HEK293T (cell line): ENCODE results near the gene FAM76B.

Experiments
- CTCF ChIA-PET: fragments of 350-600 bp; formaldehyde crosslinking; extraction: SDS; loops from one replicate; lab custom pipeline; 2021; ENCODE audit warnings: antibody characterized with exemption, inconsistent platforms; lab: Yijun Ruan, JAX
- POLR2A ChIA-PET: fragments of 350-600 bp; formaldehyde crosslinking; extraction: SDS; loops from one replicate; lab custom pipeline; 2020; ENCODE audit warnings: antibody characterized with exemption, inconsistent platforms; lab: Yijun Ruan, JAX
- DNase-seq: peaks from one replicate; pipeline ENCODE4 v3.0.0; 2012; ENCODE audit warnings: mixed read lengths; ENCODE audit errors: extremely low spot score
- BHLHE40 ChIP-seq: fragments of 450-650 bp; IDR thresholded peaks from 2 replicates; pipeline ENCODE4 v1.6.1; 2016; ENCODE audit warnings: mild to moderate bottlenecking, moderate library complexity, borderline replicate concordance
- CTBP1 ChIP-seq: fragments of 450-650 bp; IDR thresholded peaks from 2 replicates; pipeline ENCODE4 v1.6.1; 2016; ENCODE audit warnings: borderline replicate concordance
- ELF4 ChIP-seq: fragments of 450-650 bp; IDR thresholded peaks from 2 replicates; pipeline ENCODE4 v1.6.1; 2017; ENCODE audit warnings: antibody characterized with exemption
- FOXK2 ChIP-seq: fragments of 450-650 bp; IDR thresholded peaks from 2 replicates; pipeline ENCODE4 v1.6.1; 2016; ENCODE audit warnings: mild to moderate bottlenecking
- HDGF ChIP-seq: fragments of 450-650 bp; IDR thresholded peaks from 2 replicates; pipeline ENCODE4 v1.6.1; 2017; ENCODE audit warnings: antibody characterized with exemption, borderline replicate concordance
- L3MBTL2 ChIP-seq: fragments of 450-650 bp; conservative IDR thresholded peaks from 2 replicates; pipeline ENCODE4 v1.6.1; 2016; ENCODE audit warnings: mild to moderate bottlenecking
- LEF1 ChIP-seq: fragments of 450-650 bp; IDR thresholded peaks from 2 replicates; pipeline ENCODE4 v1.6.1; 2017; ENCODE audit warnings: mild to moderate bottlenecking, borderline replicate concordance
- NFRKB ChIP-seq: fragments of 450-650 bp; IDR thresholded peaks from 2 replicates; pipeline ENCODE4 v1.6.1; 2016; ENCODE audit warnings: mild to moderate bottlenecking, moderate library complexity
- SP1 ChIP-seq: fragments of 450-650 bp; IDR thresholded peaks from 2 replicates; pipeline ENCODE4 v1.6.1; 2017
- SUZ12 ChIP-seq: fragments of 450-650 bp; IDR thresholded peaks from 2 replicates; pipeline ENCODE4 v1.6.1; 2016; ENCODE audit warnings: mild to moderate bottlenecking
- TARDBP ChIP-seq: fragments of 450-650 bp; IDR thresholded peaks from 2 replicates; pipeline ENCODE4 v1.6.1; 2016
- ZNF384 ChIP-seq: fragments of 450-650 bp; IDR thresholded peaks from 2 replicates; pipeline ENCODE4 v1.6.1; 2016

Gene FAM76B

DNA sequence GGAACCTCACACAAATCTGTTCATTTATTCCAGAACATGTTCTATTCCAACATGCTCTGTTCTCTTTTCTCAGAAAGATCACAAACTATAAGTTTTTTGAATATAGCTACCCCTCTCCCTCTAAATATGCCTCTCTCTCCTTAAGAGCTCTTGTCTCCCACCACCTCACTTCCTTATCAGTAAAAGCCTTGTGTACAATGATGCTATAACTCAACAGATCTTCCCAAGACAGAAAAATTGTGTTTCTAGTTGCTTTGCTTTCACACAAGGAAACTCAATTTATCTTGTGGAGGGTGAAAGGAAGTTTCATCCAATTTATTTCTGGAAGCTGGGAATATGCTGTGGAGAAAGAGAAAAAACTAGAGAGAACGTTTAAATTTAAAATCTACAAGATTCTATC, 64.4 kb downstream of the FAM76B start:
- DNase-seq: no peak
- no peak for TF ChIP-seq L3MBTL2
- TF ChIP-seq LEF1: no peak
- no peak for TF ChIP-seq ELF4
- no peak for TF ChIP-seq SP1
- ChIA-PET CTCF (no interaction called here), POLR2A (no interaction called here)

DNA sequence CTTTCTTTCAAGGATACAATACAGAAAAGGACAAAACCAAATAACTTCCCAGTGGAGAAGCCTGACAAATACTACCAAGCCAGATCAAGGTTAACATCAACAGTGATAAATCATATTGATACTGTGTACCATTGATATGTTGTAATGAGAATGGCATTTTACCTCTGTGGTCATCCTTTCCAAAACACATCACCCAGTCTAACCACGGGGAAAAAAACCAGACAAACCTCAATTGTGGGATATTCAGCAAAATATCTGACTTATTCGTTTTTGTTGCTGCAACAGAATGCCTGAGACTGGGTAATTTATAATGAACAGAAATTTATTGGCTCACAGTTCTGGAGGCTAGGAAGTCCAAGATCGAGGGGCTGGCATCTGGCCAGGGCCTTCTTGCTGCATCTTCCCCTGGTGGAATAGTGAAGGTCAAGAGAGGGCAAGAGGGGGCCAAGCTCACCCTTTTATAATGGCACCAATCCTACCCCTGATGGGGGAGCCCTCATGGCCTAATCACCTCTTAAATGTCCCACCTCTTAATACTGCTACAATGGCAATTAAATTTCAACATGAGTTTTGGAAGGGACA, 66.1 kb downstream of the FAM76B start:
- POLR2A ChIA-PET: no interaction called here
- CTCF ChIA-PET: interaction anchor here (0.6 kb wide), 2 partner anchors 569 to 653 kb away, joined by 3 read pairs; no protein-coding TSS in a partner anchor
- TF ChIP-seq BHLHE40: no peak
- TF ChIP-seq ELF4: no peak
- no peak for TF ChIP-seq CTBP1
- TF ChIP-seq SUZ12: no peak
- TF ChIP-seq L3MBTL2: no peak
- TF ChIP-seq ZNF384: no peak
- no peak for TF ChIP-seq HDGF
- TF ChIP-seq TARDBP: no peak
- TF ChIP-seq NFRKB: no peak
- no peak for DNase-seq

DNA sequence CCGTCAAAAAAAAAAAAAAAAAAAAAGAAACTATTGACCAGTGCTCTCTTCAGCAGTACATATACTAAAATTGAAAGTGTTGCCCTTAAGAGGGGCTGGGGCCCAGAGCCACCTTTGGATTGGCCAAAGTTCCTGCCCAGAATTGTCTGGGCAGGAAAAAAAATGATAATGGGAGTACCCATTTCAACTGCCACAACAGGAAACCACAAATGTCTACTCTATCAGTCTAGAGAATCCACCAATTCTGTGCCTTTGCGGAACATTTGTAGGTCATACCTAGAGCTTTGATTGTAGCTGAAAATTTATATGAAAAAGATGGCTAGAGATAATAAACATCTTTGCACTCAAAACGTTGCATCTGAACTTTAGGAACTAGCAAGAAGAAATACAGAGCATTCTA, 69.4 kb downstream of the FAM76B start:
- CTCF ChIA-PET: no interaction called here
- POLR2A ChIA-PET: no interaction called here
- TF ChIP-seq BHLHE40 (no peak), SUZ12 (no peak), NFRKB (no peak), ELF4 (no peak), HDGF (no peak), FOXK2 (no peak), TARDBP (no peak), CTBP1 (no peak)
- DNase-seq: no peak
